Pancreas (tissue), 10 donors: ENCODE measurements around the gene USP43. TPM values are rescaled to one million over a fixed set of nuclear protein-coding genes. Genes with fewer than 3 reads are reported as not detected.
A peak's percentile ranks its signal among the peaks of the same experiment; 100 is the strongest.

Source experiments
- ATAC-seq, 4 donors: fragments of 200-7000 bp; cut with Tn5 transposase; one replicate each; pipeline versions ENCODE4 v1.8.0 to v1.9.1; 2020; ENCODE audit warnings: mild to moderate bottlenecking in 4 of 4, moderate library complexity in 4 of 4
- DNase-seq, 6 donors: peaks; one replicate each; pipeline ENCODE4 v3.0.0-alpha.2; 2020
- FAIRE-seq: peaks from 2 replicates; lab custom pipeline; 2012; peaks lifted over from hg19 to GRCh38; lab: Jason Lieb, UNC
- H3K27ac ChIP-seq, 4 donors: fragments of 200-600 bp; sonication (generic); 1 replicate in 3 of 4; 2 replicates in 1 of 4; pipeline versions ENCODE4 v1.5.0 to v1.8.0; 2020
- H3K27me3 ChIP-seq, 4 donors: fragments of 200-600 bp; one replicate each; pipeline ENCODE4 v1.8.0; 2021
- H3K36me3 ChIP-seq, 3 donors: fragments of 200-600 bp; sonication (generic) in 1 of 3; one replicate each; pipeline versions ENCODE4 v1.5.0 to v1.8.0; 2020 to 2021
- H3K4me1 ChIP-seq, 3 donors: fragments of 200-600 bp; one replicate each; pipeline ENCODE4 v1.8.0; 2021
- H3K4me3 ChIP-seq, 4 donors: fragments of 200-600 bp; sonication (generic) in 2 of 4; one replicate each; pipeline versions ENCODE4 v1.5.0 to v1.8.0; 2020 to 2021
- H3K9me3 ChIP-seq, 4 donors: fragments of 200-600 bp; one replicate each; pipeline ENCODE4 v1.8.0; 2021
- CTCF ChIP-seq, 4 donors: fragments of 200-600 bp; sonication (generic) in 3 of 4; IDR thresholded peaks; one replicate each; pipeline versions ENCODE4 v1.5.0 to v1.8.0; 2021; ENCODE audit warnings: antibody characterized with exemption in 4 of 4
- WGBS, 2 donors: extraction: QIAGEN DNeasy Blood & Tissue Kit; methylation state at CpG; one replicate each; pipeline ENCODE4 v1.1.7; 2013; 5-methylcytosine and 5-hydroxymethylcytosine counted together
- intact Hi-C, 3 donors: fragments of 100-400 bp; cut with DNase I; formaldehyde crosslinking; loops; one replicate each; pipeline versions ENCODE4 v1.11.1 to v1.14.2; 2022
- polyA plus RNA-seq, 2 donors: library from polyadenylated mRNA; stranded (reverse); fragments of 200-250 nt; gene quantifications; one replicate each; pipeline ENCODE4 v1.2.3, GENCODE V29; 2013
- total RNA-seq, 6 donors: library from RNA; stranded (reverse); fragmentation: NEBNext Ultra II Directional in 4 of 6; extraction: Animal tissue kit (Norgen Biotek cat#: 25700) in 4 of 6; gene quantifications; one replicate each; pipeline versions ENCODE4 v1.2.1 to v1.2.4, GENCODE V29; 2021 to 2023
- donor health status: healthy with polysubstance abuse.
- donor health status: DM: no; HTN: no; CAD: no; lungs with moderate emphysema.
- donor health status: DM: no; HTN: no; CAD: no.
- donor health status: control.
- donor health status: control.
- donor health status: Bipolar disorder and iron deficiency.
- donor health status: DM: yes; HTN: yes; CAD: no.
- donor health status: DM: no; HTN: no; CAD: no.
- donor health status: DM: no; HTN: no; CAD: no.
- donor health status: DM: yes; HTN: yes; CAD: no.

USP43 gene
- total and polyA plus RNA-seq, 8 donors = 2.6 to 5.7 (median 4.3) TPM

- no peak for TF ChIP-seq CTCF (IDR thresholded peaks at IDR 0.05)
- Histone ChIP-seq H3K36me3 (no peaks in the 10 kb centered on the region), H3K27ac (peak overlapping the region; percentile 85 to 97 (median 92)), H3K27me3 (no peaks in the 10 kb centered on the region), H3K9me3 (no peaks in the 10 kb centered on the region), H3K4me1 (peaks cover 0 to 15% (median 4%) of the 10 kb centered on the region in 3 donors), H3K4me3 (peak overlapping the region; percentile 60 to 86 (median 76))
- ATAC-seq (peak; percentile 59 to 77 (median 69)), DNase-seq (peak; percentile 75 to 90 (median 82)), FAIRE-seq (no peak)
- WGBS, 2 donors = 1% methylated on average over 48 to 51 of the region's 51 CpGs
- intact Hi-C loops = no loop called here
Measured at GRCh38 chr17:9645851-9646545, 681 bp downstream of the USP43 start.

DNA sequence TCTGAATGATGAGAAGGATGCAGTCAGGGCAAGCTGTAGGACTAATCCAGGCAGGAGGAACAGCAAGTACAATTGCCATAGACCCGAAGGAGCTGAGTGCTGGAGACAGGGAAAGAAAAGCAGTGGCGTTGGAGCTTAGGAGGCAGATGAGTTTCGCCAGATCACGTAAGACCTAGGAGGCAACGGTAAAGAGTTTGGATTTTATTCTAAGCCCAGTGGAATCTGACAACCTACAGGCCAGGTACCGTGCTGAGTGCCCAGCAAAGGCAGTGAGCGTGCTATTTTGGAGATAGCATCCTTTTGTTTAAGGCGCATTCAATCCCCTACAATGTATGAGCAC is 1.2 kb downstream of the USP43 start:
- TF ChIP-seq CTCF (IDR thresholded peaks at IDR 0.05) = no peak
- DNase-seq (no peak), FAIRE-seq (no peak), ATAC-seq (no peak)
- 36 to 37% methylated on average over 8 of the region's 8 CpGs for WGBS, 2 donors
- intact Hi-C loops = no loop called here
- no peaks in the 10 kb centered on the region for H3K27me3 ChIP-seq
- H3K9me3 ChIP-seq = no peaks in the 10 kb centered on the region
- H3K4me3 ChIP-seq = peak overlapping the region; percentile 60 to 86 (median 76)
- H3K36me3 ChIP-seq = no peaks in the 10 kb centered on the region
- H3K4me1 ChIP-seq = peaks cover 0 to 15% (median 4%) of the 10 kb centered on the region in 3 donors
- peak overlapping the region in 3 of 4 donors; percentile 85 to 97 (median 89) for H3K27ac ChIP-seq

GRCh38 chr17:9647014-9647413 is 1.7 kb downstream of the USP43 start:
- peak overlapping the region in 2 of 4 donors; percentile 79 to 86 for H3K4me3 ChIP-seq
- peak in 1 of 6 donors; percentile 15 for DNase-seq

GRCh38 chr17:9648521-9649110 is 3.3 kb downstream of the USP43 start:
- peaks cover 0 to 15% (median 4%) of the 10 kb centered on the region in 3 donors for H3K4me1 ChIP-seq
- no peaks in the 10 kb centered on the region for H3K27me3 ChIP-seq
- no peaks in the 10 kb centered on the region for H3K36me3 ChIP-seq
- ATAC-seq (no peak), FAIRE-seq (no peak), DNase-seq (no peak)
- no peaks in the 10 kb centered on the region for H3K9me3 ChIP-seq
- WGBS, 2 donors = 71 to 82% methylated on average over 3 of the region's 3 CpGs
- TF ChIP-seq CTCF (IDR thresholded peaks at IDR 0.05) = no peak
- H3K4me3 ChIP-seq = no peak overlapping the region
- H3K27ac ChIP-seq = no peak overlapping the region
- intact Hi-C loops = no loop called here

More at GRCh38 chr17:9647014-9647413, 1.7 kb downstream of the USP43 start:
- 22 to 29% methylated on average over 4 of the region's 4 CpGs for WGBS, 2 donors
- Histone ChIP-seq H3K27ac (no peak overlapping the region), H3K36me3 (no peaks in the 10 kb centered on the region), H3K4me1 (peaks cover 0 to 15% (median 4%) of the 10 kb centered on the region in 3 donors), H3K9me3 (no peaks in the 10 kb centered on the region), H3K27me3 (no peaks in the 10 kb centered on the region)
- TF ChIP-seq CTCF (IDR thresholded peaks at IDR 0.05) = no peak
- FAIRE-seq = no peak
- no peak for ATAC-seq
- intact Hi-C loops = no loop called here
